BLaER1 (cell line): ENCODE measurements around the gene DDX41.

Experiments used
- H3K27ac ChIP-seq: shearing (Covaris generic); formaldehyde crosslinking; 2 replicates; pipeline ENCODE4 v1.8.1; 2022
- H3K27me3 ChIP-seq: shearing (Covaris generic); formaldehyde crosslinking; 2 replicates; pipeline ENCODE4 v1.8.1; 2022
- H3K36me3 ChIP-seq: shearing (Covaris generic); formaldehyde crosslinking; 2 replicates; pipeline ENCODE4 v1.8.1; 2022
- H3K4me1 ChIP-seq: shearing (Covaris generic); formaldehyde crosslinking; 2 replicates; pipeline ENCODE4 v1.8.1; 2022
- H3K4me2 ChIP-seq: shearing (Covaris generic); formaldehyde crosslinking; 2 replicates; pipeline ENCODE4 v1.8.1; 2022
- H3K4me3 ChIP-seq: shearing (Covaris generic); formaldehyde crosslinking; 2 replicates; pipeline ENCODE4 v1.8.1; 2022
- H3K9ac ChIP-seq: shearing (Covaris generic); formaldehyde crosslinking; 2 replicates; pipeline ENCODE4 v1.8.1; 2022
- H3K9me3 ChIP-seq: shearing (Covaris generic); formaldehyde crosslinking; 2 replicates; pipeline ENCODE4 v1.8.1; 2022
- H4K20me1 ChIP-seq: shearing (Covaris generic); formaldehyde crosslinking; 2 replicates; pipeline ENCODE4 v1.8.1; 2022
- Cebpa-rat ChIP-seq: shearing (Covaris generic); IDR thresholded peaks from 2 replicates; pipeline ENCODE4 v1.8.1; 2022

The DDX41 gene

DNA sequence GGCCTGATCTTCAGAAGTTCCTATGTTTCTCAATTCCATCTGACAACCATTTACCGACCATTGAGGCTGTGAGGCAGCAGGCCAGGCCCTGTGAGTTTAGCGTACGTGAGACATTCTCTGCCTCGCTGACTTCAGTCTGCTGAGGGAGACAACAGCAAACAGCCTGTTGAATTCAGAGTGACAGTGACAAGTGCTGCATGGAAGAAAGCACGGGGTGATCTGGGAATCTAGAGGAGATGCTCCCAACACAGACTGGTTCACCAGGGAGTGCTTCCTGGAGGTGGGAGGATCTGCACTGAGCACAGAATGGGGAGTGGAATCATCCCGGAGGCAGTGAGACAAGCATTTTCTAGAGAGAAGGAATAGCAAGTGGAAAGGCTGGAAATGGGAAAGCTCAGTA lies 10.0 kb upstream of the DDX41 start:
- Histone ChIP-seq H3K27me3 (no peaks in the 10 kb centered on the region), H3K4me1 (peaks cover 8% of the 10 kb centered on the region), H3K4me3 (no peak overlapping the region), H3K9ac (no peak overlapping the region), H3K36me3 (peaks cover 99% of the 10 kb centered on the region), H3K4me2 (no peak overlapping the region), H3K9me3 (no peaks in the 10 kb centered on the region), H4K20me1 (peaks cover 83% of the 10 kb centered on the region), H3K27ac (no peak overlapping the region)
- no peak for TF ChIP-seq Cebpa-rat

DNA sequence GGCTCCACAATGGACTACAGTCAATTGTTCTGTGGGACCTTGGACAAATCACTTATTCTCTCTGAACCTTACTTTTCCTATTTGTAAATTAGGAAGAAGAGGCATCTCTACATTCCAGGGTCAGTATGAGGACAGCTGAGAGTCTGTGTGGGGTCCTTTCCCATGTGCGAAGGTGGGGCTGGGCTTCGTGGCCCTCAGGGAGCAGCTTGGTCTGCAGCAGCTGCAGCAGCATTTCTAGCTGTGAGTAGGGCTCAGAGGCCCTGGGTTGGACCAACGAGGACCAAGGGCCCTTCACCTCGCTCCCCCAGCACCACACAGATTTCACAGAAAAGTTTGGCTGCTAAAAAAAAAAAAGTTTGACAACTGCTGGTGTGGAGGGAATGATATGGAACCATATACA lies 9.4 kb upstream of the DDX41 start:
- Histone ChIP-seq H3K9me3 (no peaks in the 10 kb centered on the region), H3K27ac (no peak overlapping the region), H4K20me1 (peaks cover 84% of the 10 kb centered on the region), H3K9ac (no peak overlapping the region), H3K4me3 (no peak overlapping the region), H3K36me3 (peaks cover 99% of the 10 kb centered on the region), H3K4me2 (no peak overlapping the region), H3K27me3 (no peaks in the 10 kb centered on the region), H3K4me1 (peaks cover 14% of the 10 kb centered on the region)
- TF ChIP-seq Cebpa-rat = no peak

DNA sequence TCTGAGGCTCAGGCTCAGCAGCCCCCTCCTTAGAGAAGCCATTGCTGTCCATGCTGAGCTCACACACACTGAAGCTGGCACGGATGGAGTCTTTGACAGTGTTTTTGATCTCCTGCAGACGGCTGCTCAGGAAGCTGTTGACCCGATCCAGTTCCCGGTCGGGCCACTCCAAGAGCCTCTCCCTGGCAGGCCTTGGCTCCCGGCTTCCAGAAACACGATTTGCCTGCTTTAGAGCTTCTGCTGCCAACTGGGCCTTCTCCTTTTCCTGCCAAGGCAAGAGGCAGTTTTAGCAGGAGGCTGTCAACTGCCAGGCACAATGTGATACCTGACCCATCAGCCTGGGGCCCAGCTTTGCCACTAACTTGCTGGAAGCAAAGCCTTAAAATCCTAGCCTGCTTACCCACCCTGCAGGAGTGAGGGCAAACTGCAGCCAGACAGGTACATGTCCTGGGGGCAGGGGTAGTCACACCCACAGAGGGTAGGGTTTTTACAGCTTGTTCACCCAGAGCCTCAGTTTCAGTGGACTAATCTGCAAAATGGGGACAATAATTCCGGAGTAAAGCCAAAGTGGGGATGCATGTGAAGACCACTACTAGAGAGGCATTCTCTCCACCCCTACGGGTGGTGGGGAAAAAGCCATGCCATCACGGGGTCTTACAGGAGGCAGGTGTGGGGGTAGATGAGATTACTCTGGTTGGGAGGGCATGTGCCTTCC lies 8.3 kb upstream of the DDX41 start:
- Histone ChIP-seq H3K27ac (no peak overlapping the region), H3K4me1 (peaks cover 25% of the 10 kb centered on the region), H3K4me2 (no peak overlapping the region), H3K36me3 (peaks cover 98% of the 10 kb centered on the region), H3K27me3 (no peaks in the 10 kb centered on the region), H3K9ac (no peak overlapping the region), H3K9me3 (no peaks in the 10 kb centered on the region), H3K4me3 (no peak overlapping the region), H4K20me1 (peaks cover 77% of the 10 kb centered on the region)
- TF ChIP-seq Cebpa-rat = no peak

DNA sequence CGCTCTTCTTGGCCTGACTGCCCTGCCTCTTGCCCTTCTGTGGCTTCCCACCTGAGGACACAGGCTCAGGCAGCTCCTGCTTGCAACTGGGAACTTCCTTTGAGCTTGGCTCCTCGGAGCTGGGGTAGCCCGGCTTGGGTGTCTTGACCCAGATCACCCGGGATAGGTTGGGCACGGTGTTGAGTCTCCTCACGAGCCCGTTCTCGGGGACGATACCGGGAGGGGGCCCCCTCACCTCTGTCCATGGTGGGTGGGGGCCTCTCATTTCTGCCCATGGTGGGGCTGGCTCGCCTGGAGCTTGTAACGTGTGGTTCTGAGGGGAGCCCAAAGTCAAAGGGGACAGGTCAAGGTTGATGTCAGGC lies 7.8 kb upstream of the DDX41 start:
- Histone ChIP-seq H4K20me1 (peaks cover 75% of the 10 kb centered on the region), H3K9ac (no peak overlapping the region), H3K36me3 (peaks cover 98% of the 10 kb centered on the region), H3K27ac (no peak overlapping the region), H3K4me1 (peaks cover 31% of the 10 kb centered on the region), H3K4me3 (no peak overlapping the region), H3K27me3 (no peaks in the 10 kb centered on the region), H3K9me3 (no peaks in the 10 kb centered on the region), H3K4me2 (no peak overlapping the region)
- TF ChIP-seq Cebpa-rat = no peak

- no peak overlapping the region for H3K4me2 ChIP-seq
- peaks cover 69% of the 10 kb centered on the region for H4K20me1 ChIP-seq
- no peak for TF ChIP-seq Cebpa-rat
- peaks cover 36% of the 10 kb centered on the region for H3K4me1 ChIP-seq
- H3K36me3 ChIP-seq = peaks cover 98% of the 10 kb centered on the region
- no peaks in the 10 kb centered on the region for H3K27me3 ChIP-seq
- H3K9me3 ChIP-seq = no peaks in the 10 kb centered on the region
- H3K9ac ChIP-seq = no peak overlapping the region
- no peak overlapping the region for H3K4me3 ChIP-seq
- H3K27ac ChIP-seq = 0 out of 2 replicates have a peak overlapping the region, but pooled peaks have one; percentile 13
Measured at GRCh38 chr5:177523711-177524538, 7.2 kb upstream of the DDX41 start.

DNA sequence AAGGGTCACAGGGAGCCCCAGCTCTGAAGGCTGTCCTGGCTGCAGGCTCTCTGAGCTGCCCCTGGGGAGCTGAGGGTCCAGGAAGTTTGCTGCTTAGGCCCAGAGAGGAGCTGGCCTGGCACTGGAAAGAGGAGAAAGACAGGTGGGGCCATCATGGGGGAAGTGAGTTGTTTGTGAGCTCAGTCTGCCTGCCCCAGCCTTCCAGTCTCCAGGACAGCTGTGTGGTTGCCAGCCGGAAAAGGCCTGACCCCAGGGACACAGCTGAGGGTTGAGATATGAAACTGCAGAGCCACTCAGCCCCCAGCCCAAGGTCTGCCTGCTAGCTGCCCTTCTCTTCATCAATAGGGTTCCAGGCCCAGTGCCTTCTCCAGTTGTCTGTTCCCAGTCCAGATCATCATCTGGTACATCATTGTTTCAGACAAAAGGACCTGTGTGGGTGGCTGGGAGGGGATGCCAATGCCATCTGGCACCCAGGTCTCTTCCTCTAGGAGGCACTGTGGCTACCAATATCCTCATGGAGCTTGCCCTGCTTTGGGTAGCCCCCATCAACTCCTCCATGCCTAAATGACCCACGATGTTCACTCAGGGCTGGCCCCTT lies 4.3 kb upstream of the DDX41 start:
- Histone ChIP-seq H3K9me3 (no peaks in the 10 kb centered on the region), H3K4me2 (peak overlapping the region; percentile 92), H3K4me3 (peak overlapping the region; percentile 41), H3K4me1 (peaks cover 41% of the 10 kb centered on the region), H3K27me3 (no peaks in the 10 kb centered on the region), H3K27ac (peak overlapping the region; percentile 93), H3K9ac (peak overlapping the region; percentile 75), H3K36me3 (peaks cover 71% of the 10 kb centered on the region), H4K20me1 (peaks cover 47% of the 10 kb centered on the region; the same call in 1 of the 2 replicates)
- no peak for TF ChIP-seq Cebpa-rat

GRCh38 chr5:177520271-177520670 lies 3.5 kb upstream of the DDX41 start:
- H3K27me3 ChIP-seq = no peaks in the 10 kb centered on the region
- H3K27ac ChIP-seq = peak overlapping the region; percentile 93
- H3K9me3 ChIP-seq = no peaks in the 10 kb centered on the region
- peaks cover 49% of the 10 kb centered on the region for H3K4me1 ChIP-seq
- peak overlapping the region; percentile 75 for H3K9ac ChIP-seq
- peaks cover 71% of the 10 kb centered on the region for H3K36me3 ChIP-seq
- peak overlapping the region; percentile 41 for H3K4me3 ChIP-seq
- peak overlapping the region; percentile 92 for H3K4me2 ChIP-seq
- no peak for TF ChIP-seq Cebpa-rat
- peaks cover 46% of the 10 kb centered on the region; the same call in 1 of the 2 replicates for H4K20me1 ChIP-seq

DNA sequence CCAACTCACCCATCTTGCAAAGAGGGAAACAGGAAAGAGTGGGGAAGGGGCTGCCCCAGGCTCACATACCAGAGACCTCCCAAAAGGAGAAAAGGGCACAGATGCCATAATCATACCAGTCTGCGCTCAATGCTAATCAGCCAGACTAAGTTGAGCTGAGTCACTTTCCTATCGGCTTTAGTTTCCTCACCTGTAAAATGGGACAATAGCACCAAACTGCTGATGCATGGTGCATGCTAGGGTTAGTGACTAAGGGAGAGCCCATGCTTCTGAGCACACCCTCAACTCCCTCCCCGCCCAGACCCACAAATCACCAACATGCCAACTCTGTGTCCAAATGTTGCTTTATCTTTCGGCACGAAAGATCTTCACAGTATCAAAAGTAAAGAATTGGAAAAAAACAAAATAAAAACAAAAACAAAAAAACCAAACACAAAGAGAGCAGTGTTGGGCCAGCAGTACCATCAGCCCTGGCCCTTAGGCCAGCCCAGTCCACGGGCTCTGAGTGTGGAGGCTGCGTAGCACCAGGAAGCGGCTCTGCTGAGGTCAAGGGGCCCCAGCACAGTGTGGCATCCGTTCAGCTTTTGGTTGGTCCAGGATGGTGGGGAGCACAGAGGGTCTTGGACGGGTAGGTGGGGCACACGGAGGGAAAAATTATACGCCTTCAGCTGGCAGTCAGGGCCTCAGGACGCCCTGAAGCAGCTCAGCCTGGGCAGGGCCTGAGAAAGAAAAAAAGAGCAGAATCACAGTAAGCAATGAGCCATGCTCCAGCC lies 2.9 kb upstream of the DDX41 start:
- Histone ChIP-seq H3K9ac (peak overlapping the region; percentile 75), H3K4me2 (peak overlapping the region; percentile 92), H3K36me3 (peaks cover 71% of the 10 kb centered on the region), H3K4me1 (peaks cover 55% of the 10 kb centered on the region), H3K4me3 (no peak overlapping the region), H3K27me3 (no peaks in the 10 kb centered on the region), H3K27ac (peak overlapping the region; percentile 93), H4K20me1 (peaks cover 40% of the 10 kb centered on the region; the same call in 1 of the 2 replicates), H3K9me3 (no peaks in the 10 kb centered on the region)
- no peak for TF ChIP-seq Cebpa-rat

DNA sequence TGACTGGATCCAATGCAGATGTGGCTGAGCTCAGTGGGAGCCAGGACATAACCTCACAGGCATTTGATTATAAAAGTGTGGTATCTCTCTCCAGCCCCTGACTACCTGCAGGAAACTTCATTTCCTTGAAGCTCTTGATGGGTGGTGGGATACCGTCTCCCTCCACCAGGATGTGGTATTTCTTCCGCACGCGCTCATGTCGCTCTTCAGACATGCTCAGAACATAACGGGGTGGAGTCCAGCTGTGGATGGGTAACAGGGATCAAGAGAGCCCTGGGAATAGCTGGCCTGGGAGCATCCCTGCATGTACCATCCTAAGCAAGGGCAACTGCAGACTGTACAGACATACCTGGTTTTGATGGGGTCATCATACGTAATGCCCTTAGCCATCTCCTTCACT lies 1.2 kb downstream of the DDX41 start:
- H3K27ac ChIP-seq = peak overlapping the region; percentile 92; the same call in 1 of the 2 replicates
- H4K20me1 ChIP-seq = peaks cover 22% of the 10 kb centered on the region; the same call in 1 of the 2 replicates
- no peak for TF ChIP-seq Cebpa-rat
- peak overlapping the region; percentile 98 for H3K4me3 ChIP-seq
- H3K4me2 ChIP-seq = peak overlapping the region; percentile 100
- H3K4me1 ChIP-seq = peaks cover 76% of the 10 kb centered on the region
- peak overlapping the region; percentile 97 for H3K9ac ChIP-seq
- H3K27me3 ChIP-seq = no peaks in the 10 kb centered on the region
- no peaks in the 10 kb centered on the region for H3K9me3 ChIP-seq
- H3K36me3 ChIP-seq = peaks cover 70% of the 10 kb centered on the region
